ENCODE data around the gene P2RY13.
A peak's percentile ranks its signal among the peaks of the same experiment; 100 is the strongest.

The P2RY13 gene

GRCh38 chr3:151283387-151283786, 46.0 kb downstream of the P2RY13 start:
- no peak for TF ChIP-seq CTCF (IDR thresholded peaks at IDR 0.05; ENCODE audit: borderline replicate concordance, insufficient read depth, low read depth, low read length)
- no peak overlapping the region for H3K4me3 ChIP-seq (ENCODE audit: low read depth, low read length)

- H3K4me3 ChIP-seq (ENCODE audit: low read depth, low read length), result no peak overlapping the region
- peak; percentile 26; the same call in 1 of the 2 replicates for TF ChIP-seq CTCF (IDR thresholded peaks at IDR 0.05; ENCODE audit: borderline replicate concordance, insufficient read depth, low read depth, low read length)
Measured at GRCh38 chr3:151282921-151283320, 46.4 kb downstream of the P2RY13 start.

GRCh38 chr3:151281671-151282324, 47.6 kb downstream of the P2RY13 start:
- no peak for TF ChIP-seq CTCF (IDR thresholded peaks at IDR 0.05; ENCODE audit: borderline replicate concordance, insufficient read depth, low read depth, low read length)
- no peak overlapping the region for H3K4me3 ChIP-seq (ENCODE audit: low read depth, low read length)

- no peak for TF ChIP-seq CTCF (IDR thresholded peaks at IDR 0.05; ENCODE audit: borderline replicate concordance, insufficient read depth, low read depth, low read length)
- H3K4me3 ChIP-seq (ENCODE audit: low read depth, low read length), result no peak within 1 kb of the TSS
Measured at GRCh38 chr3:151278230-151278629, 51.1 kb downstream of the P2RY13 start, which contains the start of gene P2RY14. TSS of gene P2RY14 (minus strand) at chr3:151278542. CDS start at chr3:151214316, 64,226 bp downstream.

GRCh38 chr3:151276687-151277042, 52.7 kb downstream of the P2RY13 start:
- TF ChIP-seq CTCF (IDR thresholded peaks at IDR 0.05; ENCODE audit: borderline replicate concordance, insufficient read depth, low read depth, low read length), result no peak
- no peak overlapping the region for H3K4me3 ChIP-seq (ENCODE audit: low read depth, low read length)
